Activated CD4-positive, CD25-positive, alpha-beta regulatory T cell treated with anti-CD3 and anti-CD28 coated beads, Interleukin-2, amount 50 U/mL, for 24 hours (primary cell): Measurements from ENCODE around the gene TEKTIP1.
"Not testable (repeated sequence)": the region's sequence is repeated elsewhere in the genome, so short reads cannot be mapped to it uniquely, and the experiment has no call there.

ENCODE experiments used
- ATAC-seq, 2 donors: fragments of 150-1000 bp; cut with Tn5 transposase; one replicate each; pipeline ENCODE4 v1.10.0; 2021; ENCODE audit warnings: mild to moderate bottlenecking in 1 of 2, moderate library complexity in 1 of 2

TEKTIP1 gene

GRCh38 chr19:3524078-3524842, 14.7 kb upstream of the TEKTIP1 start:
- ATAC-seq, result no peak

GRCh38 chr19:3524904-3525451, 14.0 kb upstream of the TEKTIP1 start:
- ATAC-seq, result no peak

- ATAC-seq, result no peak
These were observed 12.3 kb upstream of the TEKTIP1 start for GRCh38 chr19:3526507-3527237.

- ATAC-seq, result no peak
These were observed 11.6 kb upstream of the TEKTIP1 start for GRCh38 chr19:3527238-3527910.

GRCh38 chr19:3528080-3528479, 10.9 kb upstream of the TEKTIP1 start:
- ATAC-seq, result no peak

- no peak for ATAC-seq
These were observed 10.3 kb upstream of the TEKTIP1 start for GRCh38 chr19:3528539-3529211.

GRCh38 chr19:3529299-3529698, 9.7 kb upstream of the TEKTIP1 start:
- ATAC-seq, result not testable (repeated sequence)

- no peak for ATAC-seq
These were observed 8.6 kb upstream of the TEKTIP1 start for GRCh38 chr19:3530389-3530788.

GRCh38 chr19:3531716-3532115, 7.3 kb upstream of the TEKTIP1 start:
- ATAC-seq, result no peak

- no peak for ATAC-seq
These were observed 6.7 kb upstream of the TEKTIP1 start for GRCh38 chr19:3532154-3532786.

- no peak for ATAC-seq
These were observed 5.9 kb upstream of the TEKTIP1 start for GRCh38 chr19:3533033-3533432.

GRCh38 chr19:3533563-3534216, 5.3 kb upstream of the TEKTIP1 start:
- no peak for ATAC-seq

- ATAC-seq, result no peak
These were observed 4.4 kb upstream of the TEKTIP1 start for GRCh38 chr19:3534375-3535234.

- no peak for ATAC-seq
These were observed 3.8 kb upstream of the TEKTIP1 start for GRCh38 chr19:3535235-3535535.

GRCh38 chr19:3535563-3535965, 3.4 kb upstream of the TEKTIP1 start:
- ATAC-seq, result no peak

- ATAC-seq, result no peak
These were observed 3.0 kb upstream of the TEKTIP1 start for GRCh38 chr19:3535981-3536380.

GRCh38 chr19:3536429-3537100, 2.4 kb upstream of the TEKTIP1 start:
- no peak for ATAC-seq

GRCh38 chr19:3537101-3537437, 1.9 kb upstream of the TEKTIP1 start:
- no peak for ATAC-seq

- ATAC-seq, result peak in 1 of 2 donors; percentile 16
These were observed 1.3 kb upstream of the TEKTIP1 start for GRCh38 chr19:3537438-3538240.
